ENCODE measurements around the gene ECM2. TPM values are rescaled to one million over a fixed set of nuclear protein-coding genes. Genes with fewer than 3 reads are reported as not detected.

The ECM2 gene
- total and polyA plus RNA-seq, 8 donors: 0.56 to 3.2 (median 1.8) TPM

DNA sequence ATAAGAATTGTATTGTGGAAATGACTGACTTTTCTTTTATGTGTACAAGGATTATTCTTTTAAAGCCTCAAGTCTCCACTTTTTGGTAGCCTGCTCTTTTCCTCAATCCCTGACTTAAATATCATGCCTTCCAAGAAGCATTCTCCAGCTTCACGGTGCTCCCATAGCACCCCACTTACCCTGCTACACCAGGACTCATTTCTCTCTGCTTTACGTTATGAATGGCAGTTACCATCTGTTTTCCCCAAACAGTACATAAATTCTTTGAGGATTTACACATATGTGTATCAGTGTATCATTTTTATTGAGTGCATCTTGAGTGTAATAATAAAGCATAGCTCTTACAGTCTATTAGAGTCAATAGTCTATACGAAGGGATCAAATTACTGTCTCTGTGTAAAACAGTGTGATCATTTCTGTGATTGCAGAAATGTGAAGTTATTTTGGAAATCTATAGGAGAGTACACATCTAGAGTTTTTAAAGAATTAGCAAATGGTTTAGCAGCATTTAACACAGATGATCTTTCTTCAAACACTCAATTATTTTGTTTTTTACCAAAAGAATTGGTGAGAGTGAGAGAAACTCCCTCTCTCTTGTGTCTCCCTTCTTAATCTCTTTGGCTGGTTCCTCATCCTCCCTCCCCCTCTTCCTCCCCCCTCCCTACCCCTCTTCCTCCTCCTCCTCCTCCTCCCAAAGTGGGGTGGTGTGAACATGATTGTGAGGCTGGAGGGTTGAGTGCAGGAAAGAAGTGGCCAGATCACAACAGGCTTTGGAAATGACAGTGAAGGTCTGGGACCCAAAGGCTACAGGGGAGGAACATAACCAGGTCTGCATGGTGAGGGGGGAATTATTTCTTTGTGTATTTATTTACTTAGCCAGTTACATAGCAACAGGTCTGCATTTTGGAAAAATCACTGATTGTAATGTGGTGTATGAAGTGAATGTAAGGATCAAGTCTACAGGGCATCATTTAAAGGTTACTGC is 27.6 kb upstream of the ECM2 start:
- Histone ChIP-seq H3K27ac (no peak overlapping the region), H3K4me3 (no peak overlapping the region), H3K4me1 (no peaks in the 10 kb centered on the region), H3K9me3 (no peaks in the 10 kb centered on the region), H3K36me3 (no peaks in the 10 kb centered on the region), H3K27me3 (no peaks in the 10 kb centered on the region)
- TF ChIP-seq CTCF (IDR thresholded peaks at IDR 0.05): no peak
- no peak for ATAC-seq
- no peak for FAIRE-seq
- DNase-seq: no peak
- intact Hi-C loops (cut with DNase I): no loop called here
- WGBS, 2 donors: 87 to 89% methylated on average over 3 of the region's 3 CpGs

DNA sequence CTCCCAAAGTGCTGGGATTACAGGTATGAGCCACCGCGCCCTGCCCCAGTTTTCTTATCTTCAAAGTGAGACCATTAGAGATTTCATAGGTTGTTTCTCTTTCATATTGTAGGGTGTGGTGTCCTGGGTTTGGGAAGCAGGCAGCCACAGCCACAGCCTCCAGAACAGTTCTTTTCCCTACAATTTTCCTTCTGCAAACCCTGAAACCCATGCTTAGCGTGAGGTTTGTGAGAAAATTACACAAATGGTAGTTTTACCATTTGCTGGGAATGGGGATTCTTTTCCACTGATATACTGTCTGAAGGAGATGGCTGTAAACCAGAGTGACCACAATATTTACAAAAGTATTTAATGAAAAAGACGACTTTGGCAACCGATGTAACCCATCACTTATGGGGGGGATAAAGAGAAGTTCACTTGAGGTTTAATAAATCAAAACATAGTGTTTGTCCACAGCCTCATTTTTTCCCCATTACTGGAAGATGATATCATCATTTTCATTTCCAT is 26.7 kb upstream of the ECM2 start:
- H3K9me3 ChIP-seq: no peaks in the 10 kb centered on the region
- H3K36me3 ChIP-seq: no peaks in the 10 kb centered on the region
- WGBS, 2 donors: 82 to 90% methylated on average over 5 of the region's 5 CpGs
- no peaks in the 10 kb centered on the region for H3K27me3 ChIP-seq
- ATAC-seq: peak in 2 of 4 donors; percentile 27 to 51
- H3K4me1 ChIP-seq: no peaks in the 10 kb centered on the region
- intact Hi-C loops (cut with DNase I): no loop called here
- no peak for TF ChIP-seq CTCF (IDR thresholded peaks at IDR 0.05)
- DNase-seq: no peak
- H3K4me3 ChIP-seq: no peak overlapping the region
- no peak overlapping the region for H3K27ac ChIP-seq
- no peak for FAIRE-seq

DNA sequence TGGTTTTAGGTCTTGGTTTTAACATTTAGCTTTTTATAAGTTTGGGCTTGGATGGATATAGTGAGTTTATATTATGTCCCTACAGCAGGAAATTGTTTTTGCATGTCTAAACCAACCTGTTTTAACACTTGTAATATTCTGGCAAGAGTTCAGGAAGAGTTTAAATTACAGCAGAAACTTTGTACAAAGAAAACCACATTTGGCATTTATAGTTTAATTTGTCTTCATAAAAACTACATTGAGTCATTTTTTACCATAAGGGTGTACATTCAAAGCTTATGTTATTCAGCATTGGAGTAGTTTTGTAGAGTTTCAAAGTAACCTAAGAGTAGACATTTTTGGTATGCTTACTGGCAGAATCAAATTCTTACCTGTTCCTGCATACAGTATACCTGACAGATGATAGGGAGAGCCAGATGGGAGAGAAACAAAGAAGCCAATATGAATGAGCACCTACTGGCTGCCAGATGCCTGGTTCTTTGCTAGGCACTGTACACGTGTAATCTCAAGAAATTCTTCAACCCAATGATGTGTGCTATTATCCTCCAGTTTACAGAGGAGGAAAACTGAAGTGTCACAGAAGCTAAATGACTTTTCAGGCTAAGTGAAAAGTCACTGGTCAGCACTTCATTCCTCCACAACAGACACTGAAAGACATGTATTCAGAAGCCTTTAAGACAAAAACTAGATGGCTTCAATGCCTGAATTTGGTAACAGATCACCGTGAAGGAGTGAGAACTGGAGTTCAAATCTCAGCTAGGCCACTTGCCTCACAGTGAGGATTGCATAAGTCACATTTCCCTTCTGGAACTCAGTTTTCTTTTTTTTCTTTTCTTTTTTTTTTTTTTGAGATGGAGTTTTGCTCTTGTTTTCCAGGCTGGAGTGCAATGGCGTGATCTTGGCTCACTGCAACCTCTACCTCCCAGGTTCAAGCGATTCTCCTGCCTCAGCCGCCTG is 25.9 kb upstream of the ECM2 start:
- Histone ChIP-seq H3K36me3 (no peaks in the 10 kb centered on the region), H3K27ac (no peak overlapping the region), H3K4me3 (no peak overlapping the region), H3K9me3 (no peaks in the 10 kb centered on the region), H3K4me1 (no peaks in the 10 kb centered on the region), H3K27me3 (no peaks in the 10 kb centered on the region)
- TF ChIP-seq CTCF (IDR thresholded peaks at IDR 0.05): no peak
- no peak for ATAC-seq
- WGBS, 2 donors: 91 to 95% methylated on average over 5 of the region's 5 CpGs
- no peak for FAIRE-seq
- intact Hi-C loops (cut with DNase I): no loop called here
- DNase-seq: no peak

GRCh38 chr9:92558612-92559374 is 23.0 kb upstream of the ECM2 start:
- H3K36me3 ChIP-seq: no peaks in the 10 kb centered on the region
- DNase-seq (no peak), ATAC-seq (no peak), FAIRE-seq (no peak)
- 91 to 95% methylated on average over 16 of the region's 16 CpGs for WGBS, 2 donors
- no peaks in the 10 kb centered on the region for H3K4me1 ChIP-seq
- H3K27me3 ChIP-seq: no peaks in the 10 kb centered on the region
- no peak for TF ChIP-seq CTCF (IDR thresholded peaks at IDR 0.05)
- intact Hi-C loops (cut with DNase I): no loop called here
- H3K9me3 ChIP-seq: no peaks in the 10 kb centered on the region
- H3K4me3 ChIP-seq: no peak overlapping the region
- H3K27ac ChIP-seq: no peak overlapping the region
